Measurements from ENCODE around the gene IPCEF1.

GRCh38 chr6:154307696-154308425, 48.7 kb downstream of the IPCEF1 start:
- no peak for TF ChIP-seq CTCF (conservative IDR thresholded peaks at IDR 0.05; ENCODE audit: low read length)
- no peak for TF ChIP-seq EZH2phosphoT487 (IDR thresholded peaks at IDR 0.05; ENCODE audit: borderline replicate concordance)
